Spinal cord (tissue), 10 donors: ENCODE data around the gene TAS2R13. TPM values are rescaled to one million over a fixed set of nuclear protein-coding genes. Genes with fewer than 3 reads are reported as not detected.

Source experiments
- DNase-seq, 6 donors: peaks; one replicate each; pipeline versions ENCODE4 v3.0.0 to v3.0.0-alpha.2; 2013 to 2015; ENCODE audit warnings: low spot score in 6 of 6, low read depth in 4 of 6
- H3K27ac ChIP-seq: one replicate; pipeline ENCODE4 v1.5.1; 2013; ENCODE audit warnings: low read depth, low read length, control low read depth
- H3K27me3 ChIP-seq: one replicate; pipeline ENCODE4 v1.6.1; 2013; ENCODE audit warnings: low read length; ENCODE audit not compliant: control insufficient read depth, insufficient read depth
- H3K36me3 ChIP-seq: one replicate; pipeline ENCODE4 v1.6.1; 2013; ENCODE audit warnings: low read length; ENCODE audit not compliant: control insufficient read depth, insufficient read depth
- H3K4me1 ChIP-seq: one replicate; pipeline ENCODE4 v1.6.1; 2013; ENCODE audit warnings: low read length; ENCODE audit not compliant: control insufficient read depth, insufficient read depth
- H3K4me3 ChIP-seq: one replicate; pipeline ENCODE4 v1.5.1; 2013; ENCODE audit warnings: low read depth, low read length, control low read depth
- H3K9me3 ChIP-seq: one replicate; pipeline ENCODE4 v1.6.1; 2013; ENCODE audit warnings: low read length; ENCODE audit not compliant: control insufficient read depth, insufficient read depth
- WGBS: methylation state at CpG from one replicate; pipeline ENCODE4 v1.1.5; 2013; ENCODE audit warnings: missing lambda C conversion rate; ENCODE audit not compliant: insufficient coverage; 5-methylcytosine and 5-hydroxymethylcytosine counted together
- polyA plus RNA-seq, 2 donors: library from polyadenylated mRNA; unstranded; fragments of 120-200 nt; gene quantifications; one replicate each; pipeline ENCODE4 v1.2.1, GENCODE V29; 2013; ENCODE audit not compliant: insufficient read length in 2 of 2
- total RNA-seq, 2 donors: library from RNA; depleted of rRNA in 1 of 2; stranded (reverse); fragments of 120-200 nt in 1 of 2; fragments of >200 nt in 1 of 2; gene quantifications; one replicate each; pipeline versions ENCODE4 v1.2.3 to v1.2.4, GENCODE V29; 2013 to 2014
- donor health status: healthy.

Gene TAS2R13
- total and polyA plus RNA-seq, 4 donors: 2.5 to 10.9 TPM; not detected in 2

- H3K4me3 ChIP-seq: no peak within 1 kb of the TSS
- no peaks in the 10 kb centered on the region for H3K27me3 ChIP-seq
- no peaks in the 10 kb centered on the region for H3K36me3 ChIP-seq
- no peaks in the 10 kb centered on the region for H3K4me1 ChIP-seq
- H3K27ac ChIP-seq: no peak within 1 kb of the TSS
- WGBS: 90% methylated on average over 5 of the region's 5 CpGs
- no peaks in the 10 kb centered on the region for H3K9me3 ChIP-seq
- DNase-seq: no peak
Observed at GRCh38 chr12:10928746-10929286, 19.5 kb upstream of the TAS2R13 start, which contains the start of gene PRH2. Gene PRH2 (plus strand): TSS chr12:10929236. CDS start chr12:10929274, 38 bp downstream.

- H3K4me1 ChIP-seq: no peaks in the 10 kb centered on the region
- no peaks in the 10 kb centered on the region for H3K27me3 ChIP-seq
- no peaks in the 10 kb centered on the region for H3K36me3 ChIP-seq
- no peak overlapping the region for H3K4me3 ChIP-seq
- H3K27ac ChIP-seq: no peak overlapping the region
- 98% methylated on average over 3 of the region's 5 CpGs for WGBS
- H3K9me3 ChIP-seq: no peaks in the 10 kb centered on the region
- no peak for DNase-seq
Observed at GRCh38 chr12:10926269-10926668, 16.9 kb upstream of the TAS2R13 start.

- Histone ChIP-seq H3K9me3 (no peaks in the 10 kb centered on the region), H3K27me3 (no peaks in the 10 kb centered on the region), H3K27ac (no peak overlapping the region), H3K4me3 (no peak overlapping the region), H3K4me1 (no peaks in the 10 kb centered on the region), H3K36me3 (no peaks in the 10 kb centered on the region)
- no CpG with 5 or more reads among the region's 1 CpG for WGBS
- DNase-seq: no peak
Observed at GRCh38 chr12:10919809-10920208, 10.4 kb upstream of the TAS2R13 start.

GRCh38 chr12:10910380-10910779, 1.0 kb upstream of the TAS2R13 start:
- WGBS: no CpG with 5 or more reads among the region's 8 CpGs

GRCh38 chr12:10904686-10905085, 4.7 kb downstream of the TAS2R13 start:
- DNase-seq: no peak
- H3K9me3 ChIP-seq: peaks cover 10% of the 10 kb centered on the region
- H3K27me3 ChIP-seq: no peaks in the 10 kb centered on the region
- WGBS: no CpG with 5 or more reads among the region's 4 CpGs
- H3K36me3 ChIP-seq: no peaks in the 10 kb centered on the region
- no peak overlapping the region for H3K27ac ChIP-seq
- no peak overlapping the region for H3K4me3 ChIP-seq
- H3K4me1 ChIP-seq: no peaks in the 10 kb centered on the region

More at GRCh38 chr12:10910380-10910779, 1.0 kb upstream of the TAS2R13 start:
- no peak overlapping the region for H3K27ac ChIP-seq
- no peaks in the 10 kb centered on the region for H3K9me3 ChIP-seq
- H3K4me3 ChIP-seq: no peak overlapping the region
- H3K36me3 ChIP-seq: no peaks in the 10 kb centered on the region
- H3K4me1 ChIP-seq: no peaks in the 10 kb centered on the region
- H3K27me3 ChIP-seq: no peaks in the 10 kb centered on the region
- no peak for DNase-seq

GRCh38 chr12:10901427-10901826, 7.9 kb downstream of the TAS2R13 start:
- no peak overlapping the region for H3K27ac ChIP-seq
- no CpG with 5 or more reads among the region's 1 CpG for WGBS
- no peak for DNase-seq
- H3K9me3 ChIP-seq: peaks cover 11% of the 10 kb centered on the region
- no peak overlapping the region for H3K4me3 ChIP-seq
- H3K36me3 ChIP-seq: no peaks in the 10 kb centered on the region
- H3K4me1 ChIP-seq: no peaks in the 10 kb centered on the region
- H3K27me3 ChIP-seq: no peaks in the 10 kb centered on the region

GRCh38 chr12:10900972-10901371, 8.4 kb downstream of the TAS2R13 start:
- no peaks in the 10 kb centered on the region for H3K27me3 ChIP-seq
- H3K36me3 ChIP-seq: no peaks in the 10 kb centered on the region
- WGBS: 100% methylated on average over 1 of the region's 1 CpG
- DNase-seq: no peak
- H3K9me3 ChIP-seq: peaks cover 11% of the 10 kb centered on the region
- H3K4me3 ChIP-seq: no peak overlapping the region
- H3K4me1 ChIP-seq: no peaks in the 10 kb centered on the region
- H3K27ac ChIP-seq: no peak overlapping the region

GRCh38 chr12:10900530-10900929, 8.8 kb downstream of the TAS2R13 start:
- Histone ChIP-seq H3K36me3 (no peaks in the 10 kb centered on the region), H3K27ac (no peak overlapping the region), H3K9me3 (peaks cover 11% of the 10 kb centered on the region), H3K27me3 (no peaks in the 10 kb centered on the region), H3K4me1 (no peaks in the 10 kb centered on the region), H3K4me3 (no peak overlapping the region)
- DNase-seq: no peak
- WGBS: 89% methylated on average over 1 of the region's 1 CpG

GRCh38 chr12:10896854-10897253, 12.5 kb downstream of the TAS2R13 start:
- Histone ChIP-seq H3K36me3 (no peaks in the 10 kb centered on the region), H3K9me3 (peaks cover 2% of the 10 kb centered on the region), H3K4me1 (no peaks in the 10 kb centered on the region), H3K4me3 (no peak overlapping the region), H3K27ac (no peak overlapping the region), H3K27me3 (no peaks in the 10 kb centered on the region)
- DNase-seq: no peak
- 92% methylated on average over 2 of the region's 5 CpGs for WGBS

GRCh38 chr12:10891937-10892336, 17.4 kb downstream of the TAS2R13 start:
- H3K9me3 ChIP-seq: no peaks in the 10 kb centered on the region
- no peak overlapping the region for H3K4me3 ChIP-seq
- peaks cover 3% of the 10 kb centered on the region for H3K36me3 ChIP-seq
- no peaks in the 10 kb centered on the region for H3K27me3 ChIP-seq
- no peak overlapping the region for H3K27ac ChIP-seq
- DNase-seq: no peak
- no peaks in the 10 kb centered on the region for H3K4me1 ChIP-seq
- 88% methylated on average over 2 of the region's 2 CpGs for WGBS
